ENCODE measurements around the gene MAP3K12. TPM values are rescaled to one million over a fixed set of nuclear protein-coding genes. Genes with fewer than 3 reads are reported as not detected.

The MAP3K12 gene
- total RNA-seq, 3 donors from 2014 or later (not counting 1 experiment from before 2014, with no cell fraction given), result 15.3 to 21.8 (median 21.8) TPM

GRCh38 chr12:53530061-53530460 lies 30.8 kb upstream of the MAP3K12 start:
- Mint-ChIP-seq H3K4me1 (no peaks in the 10 kb centered on the region), H3K27ac (no peak overlapping the region), H3K27me3 (ENCODE audit: low read depth in 2 of 2) (no peaks in the 10 kb centered on the region), H3K9me3 (no peaks in the 10 kb centered on the region), H3K4me3 (no peak overlapping the region), H3K36me3 (peaks cover 21% of the 10 kb centered on the region)
- no peak for ATAC-seq
- DNase-seq, result no peak
- no peak for TF ChIP-seq CTCF (IDR thresholded peaks at IDR 0.05)
- Histone ChIP-seq H3K9me3 (ENCODE audit: control insufficient read depth, insufficient read depth, low read length) (no peaks in the 10 kb centered on the region), H3K36me3 (ENCODE audit: control insufficient read depth, insufficient read depth, low read length) (peaks cover 56% of the 10 kb centered on the region), H3K4me3 (ENCODE audit: low read length) (no peak overlapping the region), H3K27ac (ENCODE audit: low read length) (no peak overlapping the region), H3K27me3 (ENCODE audit: control insufficient read depth, insufficient read depth, low read length) (no peaks in the 10 kb centered on the region), H3K4me1 (ENCODE audit: control insufficient read depth, insufficient read depth, low read length) (no peaks in the 10 kb centered on the region)
- 89% methylated on average over 2 of the region's 2 CpGs for WGBS (ENCODE audit: insufficient coverage)
- intact Hi-C loops (cut with micrococcal nuclease), result no loop called here

DNA sequence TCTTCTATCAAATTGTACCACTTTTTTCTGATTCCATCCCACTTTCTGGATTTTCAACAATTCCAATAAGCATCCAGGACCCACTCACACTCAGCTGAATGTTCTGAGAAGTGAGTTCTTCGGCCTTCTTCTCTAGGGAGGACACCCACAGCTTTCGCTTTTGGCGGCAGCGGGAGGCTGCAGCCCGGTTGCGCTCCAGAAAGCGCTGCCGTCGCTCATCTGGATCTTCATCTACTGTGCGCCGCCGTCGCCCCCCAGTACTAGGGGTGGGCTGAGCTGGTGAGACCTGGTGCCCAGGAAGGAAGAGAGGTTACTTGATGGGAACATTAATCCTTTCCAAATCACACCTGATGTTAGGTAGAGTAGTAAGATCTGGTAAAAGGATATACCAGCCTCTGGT lies 25.2 kb upstream of the MAP3K12 start:
- Histone ChIP-seq H3K27ac (ENCODE audit: low read length) (no peak overlapping the region), H3K4me1 (ENCODE audit: control insufficient read depth, insufficient read depth, low read length) (no peaks in the 10 kb centered on the region), H3K36me3 (ENCODE audit: control insufficient read depth, insufficient read depth, low read length) (peaks cover 47% of the 10 kb centered on the region), H3K9me3 (ENCODE audit: control insufficient read depth, insufficient read depth, low read length) (no peaks in the 10 kb centered on the region), H3K27me3 (ENCODE audit: control insufficient read depth, insufficient read depth, low read length) (no peaks in the 10 kb centered on the region), H3K4me3 (ENCODE audit: low read length) (no peak overlapping the region)
- Mint-ChIP-seq H3K27ac (no peak overlapping the region), H3K9me3 (no peaks in the 10 kb centered on the region), H3K27me3 (ENCODE audit: low read depth in 2 of 2) (no peaks in the 10 kb centered on the region), H3K4me1 (no peaks in the 10 kb centered on the region), H3K4me3 (no peak overlapping the region), H3K36me3 (peaks cover 23% of the 10 kb centered on the region)
- no peak for ATAC-seq
- intact Hi-C loops (cut with micrococcal nuclease), result no loop called here
- 99% methylated on average over 13 of the region's 13 CpGs for WGBS (ENCODE audit: insufficient coverage)
- no peak for DNase-seq
- no peak for TF ChIP-seq CTCF (IDR thresholded peaks at IDR 0.05)

DNA sequence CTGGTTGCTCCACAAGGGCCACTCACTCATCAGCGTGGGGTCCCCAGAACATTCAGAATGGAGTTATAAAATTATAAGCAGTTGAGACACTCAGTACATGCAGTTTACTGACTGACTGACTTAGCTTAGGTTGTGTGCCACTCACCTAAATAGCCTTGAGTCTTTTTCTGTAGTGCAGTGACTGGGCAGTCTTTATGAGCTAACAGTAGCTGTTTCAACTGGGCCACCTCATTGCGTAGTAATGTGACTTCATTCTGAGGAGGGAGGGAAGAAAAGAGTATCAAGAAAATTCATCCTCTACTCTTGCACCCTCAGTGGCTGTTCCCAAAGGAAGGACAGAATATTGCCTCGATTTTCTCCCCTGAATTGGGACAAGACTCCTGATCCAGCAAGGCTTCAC lies 23.9 kb upstream of the MAP3K12 start:
- DNase-seq, result no peak
- Mint-ChIP-seq H3K9me3 (no peaks in the 10 kb centered on the region), H3K27me3 (ENCODE audit: low read depth in 2 of 2) (no peaks in the 10 kb centered on the region), H3K4me1 (no peaks in the 10 kb centered on the region), H3K4me3 (no peak overlapping the region), H3K27ac (no peak overlapping the region), H3K36me3 (peaks cover 23% of the 10 kb centered on the region)
- peaks cover 55% of the 10 kb centered on the region for H3K36me3 ChIP-seq (ENCODE audit: control insufficient read depth, insufficient read depth, low read length)
- WGBS (ENCODE audit: insufficient coverage), result 96% methylated on average over 2 of the region's 3 CpGs
- intact Hi-C loops (cut with micrococcal nuclease), result no loop called here
- no peak overlapping the region for H3K27ac ChIP-seq (ENCODE audit: low read length)
- no peaks in the 10 kb centered on the region for H3K9me3 ChIP-seq (ENCODE audit: control insufficient read depth, insufficient read depth, low read length)
- ATAC-seq, result no peak
- H3K4me1 ChIP-seq (ENCODE audit: control insufficient read depth, insufficient read depth, low read length), result no peaks in the 10 kb centered on the region
- H3K4me3 ChIP-seq (ENCODE audit: low read length), result no peak overlapping the region
- H3K27me3 ChIP-seq (ENCODE audit: control insufficient read depth, insufficient read depth, low read length), result no peaks in the 10 kb centered on the region
- no peak for TF ChIP-seq CTCF (IDR thresholded peaks at IDR 0.05)

DNA sequence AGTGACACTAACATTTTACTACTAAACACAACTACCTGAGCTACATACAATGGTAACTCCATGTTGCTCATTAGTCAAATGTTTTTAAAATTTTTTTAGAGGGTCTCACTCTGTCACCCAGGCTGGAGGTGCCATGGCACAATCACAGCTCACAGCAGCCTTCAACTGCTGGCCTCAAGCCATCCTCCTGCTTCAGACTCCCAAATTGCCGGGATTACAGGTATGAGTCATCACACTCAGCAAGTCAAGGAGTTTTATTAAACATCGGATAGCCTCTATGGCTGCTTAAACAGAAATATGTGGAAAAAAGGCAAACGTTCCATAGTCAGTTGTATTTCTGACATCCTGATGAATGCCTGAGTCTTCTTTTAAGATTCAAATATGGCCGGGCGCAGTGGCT lies 19.1 kb upstream of the MAP3K12 start:
- Histone ChIP-seq H3K9me3 (ENCODE audit: control insufficient read depth, insufficient read depth, low read length) (no peaks in the 10 kb centered on the region), H3K4me3 (ENCODE audit: low read length) (no peak overlapping the region), H3K36me3 (ENCODE audit: control insufficient read depth, insufficient read depth, low read length) (peaks cover 69% of the 10 kb centered on the region), H3K27ac (ENCODE audit: low read length) (no peak overlapping the region), H3K4me1 (ENCODE audit: control insufficient read depth, insufficient read depth, low read length) (no peaks in the 10 kb centered on the region), H3K27me3 (ENCODE audit: control insufficient read depth, insufficient read depth, low read length) (no peaks in the 10 kb centered on the region)
- Mint-ChIP-seq H3K27ac (no peak overlapping the region), H3K36me3 (peaks cover 27% of the 10 kb centered on the region), H3K9me3 (no peaks in the 10 kb centered on the region), H3K4me1 (peaks cover 0 to 5% of the 10 kb centered on the region in 2 donors), H3K4me3 (no peak overlapping the region), H3K27me3 (ENCODE audit: low read depth in 2 of 2) (no peaks in the 10 kb centered on the region)
- no peak for TF ChIP-seq CTCF (IDR thresholded peaks at IDR 0.05)
- no peak for ATAC-seq
- no peak for DNase-seq
- 96% methylated on average over 5 of the region's 5 CpGs for WGBS (ENCODE audit: insufficient coverage)
- intact Hi-C loops (cut with micrococcal nuclease), result no loop called here

All from natural killer cell (primary cell).